B cell (primary cell): Measurements from ENCODE around the gene SAMD4A.

ENCODE experiments used
- CTCF ChIP-seq: fragments of 200-600 bp; IDR thresholded peaks from one replicate; pipeline ENCODE4 v1.8.0; 2022; ENCODE audit warnings: antibody characterized with exemption, mild to moderate bottlenecking
- EZH2 ChIP-seq: IDR thresholded peaks from 2 replicates; pipeline ENCODE4 v1.6.1; 2012; ENCODE audit warnings: borderline replicate concordance, low read depth, mild to moderate bottlenecking, moderate library complexity, low read length; ENCODE audit not compliant: insufficient read depth, poor library complexity, severe bottlenecking

GRCh38 chr14:54814076-54814475, 247.1 kb downstream of the SAMD4A start:
- no peak for TF ChIP-seq CTCF
- no peak for TF ChIP-seq EZH2
